GM18507 (cell line): Measurements from ENCODE around the gene LPIN1.

ENCODE experiments used
- DNase-seq: peaks from one replicate; pipeline ENCODE4 v3.0.0; 2011; ENCODE audit warnings: low read depth; ENCODE audit not compliant: insufficient read length; ENCODE audit errors: extremely low spot score
- FAIRE-seq: peaks from 2 replicates; lab custom pipeline; 2011; peaks lifted over from hg19 to GRCh38; lab: Jason Lieb, UNC

The LPIN1 gene

DNA sequence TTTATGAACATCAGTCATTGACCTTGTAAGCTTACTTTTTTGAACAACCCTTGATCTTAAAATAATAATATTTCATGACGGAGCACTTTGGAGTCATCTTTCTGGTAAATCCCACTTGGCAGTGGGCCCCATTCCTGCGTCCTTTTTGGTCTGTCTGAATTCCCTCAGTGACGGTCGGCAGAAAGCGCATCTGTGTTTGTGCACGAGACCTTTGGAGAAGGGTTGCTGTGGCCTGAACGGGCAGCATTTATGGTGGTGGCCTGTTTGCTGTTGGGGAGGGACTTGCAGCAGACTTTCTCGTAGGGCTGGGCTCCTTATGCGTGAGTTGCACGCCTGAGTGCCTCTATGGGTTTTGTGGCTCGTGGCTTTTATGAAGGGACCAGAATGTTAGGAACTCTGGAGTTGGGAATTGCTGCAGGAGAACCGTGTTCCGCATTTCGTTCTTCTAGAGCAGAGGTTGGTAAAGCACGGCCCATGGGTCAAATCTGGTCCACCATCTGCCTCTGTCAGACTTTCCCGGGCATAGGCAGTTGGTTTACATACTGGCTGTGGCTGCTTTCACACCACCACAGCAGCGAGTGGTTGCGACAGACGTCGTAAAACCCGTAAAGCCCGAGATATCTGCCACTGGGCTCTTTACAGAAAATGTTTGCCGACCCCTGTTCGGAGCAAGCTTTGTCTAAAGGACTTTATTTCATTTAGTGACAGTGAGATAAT lies 30.8 kb downstream of the LPIN1 start:
- FAIRE-seq (no peak), DNase-seq (no peak)

DNA sequence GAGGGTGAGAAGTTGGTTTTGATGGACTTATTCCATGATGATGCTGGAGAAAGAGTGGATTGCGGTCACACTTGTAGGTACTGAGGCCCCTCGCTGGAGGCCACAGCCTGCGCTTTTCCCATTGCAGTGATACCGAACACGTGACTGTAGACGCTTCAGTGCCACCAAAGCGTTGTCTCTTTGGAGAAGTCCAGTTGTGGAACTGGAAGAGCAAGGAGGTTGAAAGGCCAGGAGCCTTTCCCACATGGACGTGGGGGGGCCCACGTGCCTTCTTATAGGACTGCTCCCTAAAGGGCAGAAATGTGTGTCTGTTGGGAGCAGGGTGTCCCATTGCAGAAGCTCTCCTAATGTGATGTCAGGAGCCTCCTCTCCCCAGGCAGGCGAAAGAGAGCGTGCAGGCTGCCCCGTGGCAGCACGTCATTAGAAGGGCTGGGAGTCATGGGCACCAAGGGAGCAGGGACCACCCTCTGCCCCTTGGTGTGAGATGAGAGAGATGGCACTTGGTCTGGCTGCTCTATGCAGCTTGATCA lies 31.5 kb downstream of the LPIN1 start:
- DNase-seq (no peak), FAIRE-seq (no peak)

DNA sequence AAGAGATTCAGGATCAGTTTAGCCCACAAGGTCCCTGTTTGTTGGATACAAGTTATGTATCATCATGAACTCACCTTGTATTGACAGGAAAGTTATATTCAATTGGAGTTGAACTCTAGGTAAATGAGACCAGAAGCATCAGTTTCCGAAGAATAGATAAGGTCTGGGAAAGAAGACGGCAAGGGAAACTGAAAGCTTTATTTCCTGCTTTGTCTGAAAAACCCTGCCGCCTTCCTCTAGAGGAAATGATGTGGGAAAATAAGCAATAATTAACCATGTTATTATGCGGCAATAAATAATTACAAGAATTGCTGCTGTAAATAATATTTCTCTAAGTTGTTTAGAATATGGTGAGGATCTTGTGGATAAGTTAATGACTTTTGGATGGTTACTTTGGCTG lies 32.0 kb downstream of the LPIN1 start:
- FAIRE-seq (peak; percentile 9), DNase-seq (no peak)

DNA sequence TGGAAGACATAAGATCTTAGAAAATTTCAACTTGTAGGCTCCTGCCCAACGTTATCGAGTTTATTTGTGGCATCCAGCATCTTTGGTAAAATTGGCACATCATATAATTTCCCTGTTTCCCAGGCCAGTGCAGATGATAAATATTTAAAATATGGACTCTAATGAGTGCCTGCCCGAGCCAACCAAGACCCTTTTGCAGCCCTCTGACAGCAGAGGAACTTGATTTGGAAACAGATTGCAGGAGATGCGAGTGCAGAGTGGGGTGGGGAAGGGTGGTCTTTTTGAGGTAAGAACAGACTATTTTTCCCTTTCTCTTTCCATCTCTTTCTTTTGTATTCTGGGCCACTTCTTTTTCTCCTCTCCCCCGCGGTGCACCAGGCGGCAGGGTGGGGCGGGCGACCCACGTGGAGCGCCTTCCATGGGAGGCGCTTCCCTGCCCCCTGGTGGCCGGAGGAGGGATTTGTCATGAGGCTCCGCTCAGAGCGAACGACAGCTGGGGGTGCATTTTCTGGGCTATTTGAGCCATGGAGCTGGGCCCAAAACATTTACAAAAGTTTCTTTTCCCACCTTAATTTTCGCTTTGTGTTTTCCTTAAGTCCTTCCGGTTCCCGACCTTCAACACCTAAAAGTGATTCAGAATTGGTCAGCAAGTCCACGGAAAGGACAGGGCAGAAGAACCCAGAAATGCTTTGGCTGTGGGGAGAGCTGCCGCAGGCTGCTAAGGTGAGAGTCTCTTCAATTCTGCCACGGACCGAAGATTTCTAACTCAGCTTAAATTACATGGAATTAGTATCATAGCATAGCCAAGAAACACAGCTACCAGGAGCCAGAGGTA lies 32.7 kb downstream of the LPIN1 start:
- DNase-seq = peak; percentile 77
- FAIRE-seq = peak; percentile 75

DNA sequence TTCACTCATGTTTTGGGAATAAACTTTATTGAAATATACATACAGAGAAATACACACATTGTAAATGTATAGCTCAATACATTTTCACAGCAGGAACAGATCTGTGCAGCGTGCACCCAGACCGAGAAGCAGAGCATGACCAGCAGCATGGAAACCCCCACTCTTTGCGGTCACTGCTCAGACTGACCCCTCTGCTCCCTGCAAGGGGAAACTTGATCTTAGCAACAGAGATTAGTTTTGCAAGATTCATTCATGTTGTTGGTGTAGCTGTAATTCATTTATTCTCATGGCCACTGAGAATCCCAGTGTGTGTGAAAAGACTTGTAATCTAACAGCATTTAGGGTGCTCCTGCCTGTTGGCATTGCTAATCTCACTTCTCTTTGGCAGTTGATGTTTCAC lies 35.2 kb downstream of the LPIN1 start:
- DNase-seq (no peak), FAIRE-seq (no peak)

DNA sequence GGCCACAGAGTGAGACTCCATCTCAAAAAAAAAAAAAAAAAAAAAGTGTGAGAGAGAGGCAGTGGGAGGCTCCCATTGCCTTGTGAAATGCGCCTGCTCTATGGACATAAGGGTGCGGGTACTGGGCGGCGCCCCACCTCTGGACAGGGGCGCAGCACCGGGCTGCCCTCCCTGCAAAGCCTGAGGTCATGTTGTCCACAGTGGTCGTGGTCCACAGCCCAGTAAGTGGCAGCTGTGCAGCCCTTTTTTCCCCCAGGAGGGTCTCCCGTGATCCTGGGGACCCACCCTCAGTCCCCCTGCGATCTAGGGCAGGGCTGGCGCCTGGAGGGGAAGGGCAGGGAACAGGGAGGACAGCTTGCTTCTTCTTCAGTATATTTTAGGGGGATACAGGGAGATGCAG lies 37.8 kb downstream of the LPIN1 start:
- DNase-seq = no peak
- FAIRE-seq = no peak

DNA sequence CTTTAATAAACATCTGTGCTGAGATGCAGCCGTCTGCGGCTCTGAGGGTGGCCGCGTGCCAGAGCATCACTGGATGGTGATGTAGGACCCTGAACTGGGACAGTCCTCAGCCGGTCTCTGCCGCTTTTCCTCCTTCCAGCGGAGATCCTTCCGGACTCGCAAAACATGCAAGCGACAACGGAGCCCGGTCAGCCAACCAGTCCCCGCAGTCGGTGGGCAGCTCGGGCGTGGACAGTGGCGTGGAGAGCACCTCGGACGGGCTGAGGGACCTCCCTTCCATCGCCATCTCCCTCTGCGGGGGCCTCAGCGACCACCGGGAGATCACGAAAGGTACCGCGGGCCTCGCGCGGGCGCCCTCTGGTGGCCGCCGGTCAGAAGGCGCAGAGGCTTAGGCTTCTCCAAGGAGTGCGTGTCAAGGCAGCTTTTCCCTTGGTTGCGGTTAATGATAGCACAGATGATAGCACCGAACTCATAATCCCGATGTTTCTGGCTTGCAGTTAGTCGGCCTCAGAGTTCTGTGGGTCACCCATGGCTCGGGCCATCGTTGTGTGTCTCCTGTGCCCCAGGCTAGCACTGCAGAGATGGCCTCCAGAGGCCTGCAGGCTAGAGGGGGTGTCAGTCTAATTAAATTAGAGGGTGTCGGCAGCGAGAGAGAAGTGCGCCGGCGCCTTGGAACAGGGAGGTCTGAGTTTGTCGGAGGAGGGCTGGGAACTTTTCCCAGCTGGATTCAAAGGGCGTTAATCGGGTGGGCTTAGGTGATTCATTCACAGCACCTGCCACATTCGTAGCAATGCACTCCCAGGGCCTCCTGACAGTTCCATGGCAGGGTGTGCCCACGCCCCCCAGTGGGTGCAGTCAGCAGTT lies 38.5 kb downstream of the LPIN1 start:
- FAIRE-seq = peak; percentile 46
- no peak for DNase-seq

DNA sequence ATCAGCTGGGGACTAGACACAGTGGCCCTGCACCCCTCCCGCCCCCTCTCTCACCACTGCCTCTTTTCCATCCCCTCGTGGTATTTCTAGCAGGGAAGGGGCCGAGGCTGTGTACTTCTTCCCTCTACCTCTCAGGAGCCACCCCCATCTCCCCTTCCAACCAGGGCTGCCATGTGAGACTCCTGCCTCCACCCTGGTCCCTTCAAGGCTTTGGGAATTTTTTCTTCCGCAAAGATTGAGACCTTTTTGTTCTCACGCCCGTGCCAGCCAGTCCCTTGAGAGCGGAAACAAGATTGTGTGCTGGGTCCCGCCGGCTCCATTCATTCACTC lies 39.1 kb downstream of the LPIN1 start:
- DNase-seq (no peak), FAIRE-seq (no peak)

DNA sequence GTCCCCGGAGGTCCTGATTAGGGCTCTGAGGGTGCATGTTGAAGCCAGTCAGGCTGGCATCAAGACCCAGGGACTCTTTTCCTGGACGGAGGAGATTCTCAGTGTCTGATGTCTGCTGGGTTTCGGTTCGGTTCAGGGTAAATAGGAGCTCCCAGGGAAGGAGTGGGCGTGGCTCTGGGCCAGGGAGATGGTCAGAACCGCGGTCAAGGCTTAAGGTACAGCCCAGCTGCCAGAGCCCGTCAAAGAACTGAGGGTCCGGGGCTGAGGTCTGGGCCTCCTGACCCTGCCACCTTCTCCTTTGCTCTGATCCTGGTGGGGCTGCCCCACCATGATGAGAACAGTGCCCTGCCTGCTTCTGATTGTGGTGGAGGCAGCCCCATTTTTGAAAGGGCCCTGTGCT lies 39.8 kb downstream of the LPIN1 start:
- FAIRE-seq (no peak), DNase-seq (no peak)

DNA sequence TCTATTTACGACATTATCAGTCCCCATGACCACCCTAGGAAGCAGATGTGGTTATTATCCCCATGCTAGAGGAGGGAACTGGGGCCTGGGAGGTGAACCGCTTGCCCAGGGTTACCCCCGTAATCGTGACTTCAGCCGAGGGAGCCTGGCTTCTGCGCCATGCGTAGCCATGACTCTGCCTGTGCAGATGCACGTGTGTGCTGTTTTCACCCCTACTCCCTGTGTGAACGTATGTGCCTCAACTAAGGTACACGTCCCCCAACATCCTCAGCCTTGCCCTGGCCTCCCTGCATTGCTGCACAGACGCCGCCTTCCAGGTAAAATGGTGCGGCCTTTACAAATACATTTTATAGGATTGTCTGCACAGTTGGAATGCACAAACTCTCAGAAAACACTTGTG lies 40.2 kb downstream of the LPIN1 start:
- no peak for FAIRE-seq
- DNase-seq = no peak

DNA sequence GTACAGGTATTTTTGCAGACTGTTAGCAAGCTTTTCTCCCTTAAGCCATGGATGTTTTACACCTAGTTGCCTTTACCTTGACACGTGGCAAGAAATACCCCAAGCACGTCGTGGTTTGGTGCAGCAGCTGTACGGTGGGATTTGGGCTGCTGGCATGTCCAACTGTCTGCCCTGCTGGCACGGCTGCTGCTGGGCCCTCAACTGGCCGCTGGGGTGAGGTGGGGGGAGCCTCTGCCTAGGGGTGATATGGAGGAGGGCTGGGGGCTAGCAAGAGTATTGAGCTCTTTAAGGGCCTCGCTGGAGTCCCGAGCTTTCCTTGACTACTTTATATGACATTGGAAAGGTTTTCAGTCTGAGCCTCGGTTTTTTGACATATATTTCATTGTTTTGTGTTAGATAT lies 41.6 kb downstream of the LPIN1 start:
- FAIRE-seq (no peak), DNase-seq (no peak)

DNA sequence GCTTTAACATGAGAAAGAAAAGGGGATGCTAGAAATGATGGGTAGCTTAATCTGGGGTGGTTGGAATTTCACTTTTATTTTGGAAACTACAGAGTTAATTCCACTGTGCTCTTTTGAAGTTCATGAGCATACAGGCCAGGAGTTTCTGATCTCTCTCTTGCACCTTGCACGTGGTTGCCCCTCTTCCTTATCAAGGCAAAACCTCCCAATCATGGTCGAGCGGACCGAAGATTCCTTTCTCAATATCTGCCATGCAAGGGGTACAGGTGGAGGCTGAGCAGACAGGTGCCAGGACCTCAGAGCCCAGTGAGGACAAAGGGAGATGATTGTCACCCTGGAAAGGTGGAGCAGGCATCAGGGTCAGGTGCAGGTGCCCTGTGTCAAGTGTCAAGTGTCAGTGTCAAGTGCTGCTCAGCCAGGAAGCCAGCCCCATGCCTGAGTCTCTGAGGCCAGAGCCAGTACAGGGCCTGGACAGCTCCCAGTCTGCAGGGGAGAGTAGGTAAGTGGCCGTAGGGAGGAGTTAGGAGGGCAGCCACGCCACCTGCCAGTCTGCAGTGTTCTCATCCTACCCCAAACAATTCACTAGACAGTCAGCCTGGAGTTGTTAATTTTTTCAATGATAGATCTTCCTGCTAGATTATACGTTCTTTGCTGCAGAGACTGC lies 42.2 kb downstream of the LPIN1 start:
- FAIRE-seq = no peak
- no peak for DNase-seq

DNA sequence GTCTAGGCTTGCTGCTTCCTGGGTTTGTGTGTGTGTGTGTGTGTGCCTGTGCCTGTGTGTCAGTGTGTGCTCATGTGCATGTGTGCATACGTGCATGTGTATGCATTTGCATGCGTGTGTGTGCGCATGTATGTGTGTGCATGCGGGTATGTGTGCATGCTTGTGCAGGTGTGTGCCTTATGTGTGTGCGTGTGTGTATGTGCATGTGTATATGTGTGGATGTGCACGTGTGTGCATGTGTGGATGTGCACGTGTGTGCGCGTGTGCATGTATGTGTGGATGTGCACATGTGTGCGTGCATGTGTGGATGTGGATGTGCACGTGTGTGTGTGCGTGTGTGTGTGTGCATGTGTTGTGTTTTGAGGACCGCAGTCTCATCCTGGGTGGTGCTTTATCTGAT lies 42.8 kb downstream of the LPIN1 start:
- DNase-seq (no peak), FAIRE-seq (no peak)

DNA sequence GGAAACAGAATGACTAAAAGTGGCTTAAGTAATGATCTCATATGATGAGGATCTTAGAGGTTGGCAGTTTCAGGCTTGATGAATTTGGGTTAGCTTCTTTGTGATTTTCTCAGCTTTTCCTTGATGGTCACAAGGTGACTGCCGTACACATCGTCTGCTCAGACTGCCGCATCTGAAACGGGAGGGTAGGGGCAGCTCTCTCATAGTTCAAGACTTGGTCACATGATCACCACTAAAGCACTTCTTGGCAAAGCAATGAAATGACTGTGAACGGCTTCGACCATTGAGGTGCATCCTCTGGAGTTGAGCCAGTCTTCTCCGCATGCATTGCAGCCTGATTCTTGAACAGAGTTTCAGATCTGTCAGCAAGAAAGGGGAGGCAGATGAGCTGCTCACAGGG lies 43.8 kb downstream of the LPIN1 start:
- DNase-seq (no peak), FAIRE-seq (no peak)

DNA sequence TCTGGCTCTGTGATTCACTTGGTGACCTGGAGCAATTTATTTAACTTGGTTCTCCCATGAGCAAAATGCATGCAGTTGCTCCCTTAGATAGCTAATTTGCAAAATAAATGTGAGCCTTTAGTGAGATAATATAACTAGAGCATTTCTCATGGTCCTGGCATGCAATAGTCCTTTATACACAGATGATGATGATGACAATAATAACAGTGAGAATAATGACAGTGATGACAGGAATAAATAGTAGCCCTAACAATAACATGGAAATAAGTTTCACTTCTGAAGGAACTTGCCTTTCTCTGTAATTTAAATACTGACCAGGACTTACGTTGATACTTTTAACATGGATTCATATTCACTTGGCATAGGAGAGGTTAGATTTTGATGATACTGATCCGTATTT lies 49.2 kb downstream of the LPIN1 start:
- FAIRE-seq (no peak), DNase-seq (no peak)

DNA sequence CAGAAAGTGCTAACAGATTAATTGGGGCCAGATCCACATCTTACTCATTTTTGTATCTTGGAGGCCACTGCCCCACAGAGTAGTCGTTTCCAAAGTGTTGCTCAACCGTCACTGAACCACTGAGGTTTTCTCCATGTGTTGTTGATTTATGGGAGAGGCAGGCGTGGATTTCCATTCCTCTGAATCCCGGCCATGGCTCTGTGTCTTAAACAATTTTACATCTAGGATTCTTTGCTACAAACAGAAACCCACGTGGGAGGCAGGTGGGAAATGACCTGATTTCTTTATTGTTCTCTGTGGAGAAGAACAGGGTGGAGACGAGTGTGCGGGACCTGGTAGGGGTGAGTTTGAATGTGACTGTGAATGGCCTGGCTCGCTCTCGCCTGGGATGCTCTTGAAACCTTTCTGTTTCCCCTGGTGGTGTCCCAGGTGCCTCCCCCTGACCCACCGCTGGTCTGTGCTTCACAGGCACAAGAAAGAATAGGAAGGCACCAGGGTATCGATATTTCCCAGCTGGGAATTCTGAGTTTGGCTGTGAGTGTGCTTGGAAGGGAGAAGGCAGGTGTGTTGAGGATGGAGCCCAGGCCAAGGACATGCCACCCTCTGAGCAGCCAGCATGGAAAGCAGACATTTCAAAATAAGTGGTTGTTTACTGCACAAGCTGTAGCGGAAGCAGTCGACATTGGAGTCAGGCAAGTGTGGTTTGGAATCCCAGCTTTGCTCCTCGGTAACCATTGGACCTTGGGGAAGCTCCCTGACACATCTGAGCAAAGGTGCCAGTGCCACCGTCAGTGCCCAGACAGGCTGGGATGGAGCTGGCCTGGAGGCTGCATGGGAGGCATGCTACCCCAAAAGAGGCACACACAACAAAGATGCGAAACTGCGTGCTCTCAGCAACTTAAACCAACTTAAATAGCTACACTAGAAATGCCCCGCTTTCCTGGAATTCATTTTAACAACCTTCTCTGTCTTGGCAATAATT lies 50.0 kb downstream of the LPIN1 start:
- DNase-seq (no peak), FAIRE-seq (no peak)

DNA sequence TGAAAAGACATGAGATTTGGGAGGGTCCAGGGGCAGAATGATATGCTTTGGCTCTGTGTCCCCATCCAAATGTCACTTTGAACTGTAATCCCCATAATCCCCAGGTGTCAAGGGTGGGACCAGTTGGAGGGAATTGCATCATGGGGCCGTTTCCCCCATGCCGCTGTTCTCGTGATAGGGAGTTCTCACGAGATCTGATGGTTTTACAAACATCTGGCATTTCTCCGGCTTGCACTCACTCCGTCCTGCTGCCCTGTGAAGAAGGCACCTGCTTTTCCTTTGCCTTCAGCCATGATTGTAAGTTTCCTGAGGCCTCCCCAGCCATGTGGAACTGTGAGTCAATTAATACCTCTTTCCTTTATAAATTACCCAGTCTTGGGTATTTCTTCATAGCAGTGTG lies 51.4 kb downstream of the LPIN1 start:
- FAIRE-seq (no peak), DNase-seq (no peak)

DNA sequence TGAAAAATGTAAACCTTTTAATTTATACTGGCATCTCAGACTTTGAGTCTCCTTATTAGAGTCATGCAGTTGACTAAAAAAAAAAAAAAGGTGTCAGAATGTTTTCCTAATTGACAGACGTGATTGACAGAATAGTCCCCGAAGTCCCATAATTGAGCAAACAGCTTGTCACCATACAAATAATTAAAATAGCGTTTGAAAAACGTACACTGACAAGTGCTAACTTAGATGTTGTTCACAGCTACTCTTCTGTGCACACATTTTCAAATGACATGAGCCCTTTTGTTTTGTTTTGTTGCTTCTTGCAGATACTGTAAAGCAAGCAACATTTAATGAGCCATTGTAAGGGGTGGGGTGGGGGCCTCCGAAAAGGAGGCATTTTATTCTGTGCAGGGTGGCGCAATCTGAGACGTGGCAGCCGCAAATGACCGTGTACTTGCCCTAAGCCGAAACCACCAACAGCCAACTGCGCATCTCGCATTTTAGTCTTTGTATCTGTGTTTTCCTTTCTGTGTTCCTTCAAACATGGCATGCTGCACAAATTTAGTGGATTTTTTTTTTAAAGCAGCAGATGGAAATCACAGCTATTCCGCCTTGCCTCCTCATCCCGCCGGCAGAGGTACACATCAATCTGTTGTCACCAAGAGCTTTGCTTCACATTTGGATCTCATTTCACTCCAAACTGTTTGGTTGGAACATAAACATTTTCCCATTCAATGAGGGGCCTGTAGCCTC lies 52.4 kb downstream of the LPIN1 start:
- no peak for FAIRE-seq
- no peak for DNase-seq
